NOMO-1 treated with DMSO at 0.1 percent for 48 hours (cell line): ENCODE results near the gene POLDIP2.
A peak's percentile ranks its signal among the peaks of the same experiment; 100 is the strongest.

Experiments used
- DNase-seq: peaks from one replicate; lab custom pipeline; 2025; ENCODE audit not compliant: unreplicated experiment; lab: John Stamatoyannopoulos, UW

The POLDIP2 gene

DNA sequence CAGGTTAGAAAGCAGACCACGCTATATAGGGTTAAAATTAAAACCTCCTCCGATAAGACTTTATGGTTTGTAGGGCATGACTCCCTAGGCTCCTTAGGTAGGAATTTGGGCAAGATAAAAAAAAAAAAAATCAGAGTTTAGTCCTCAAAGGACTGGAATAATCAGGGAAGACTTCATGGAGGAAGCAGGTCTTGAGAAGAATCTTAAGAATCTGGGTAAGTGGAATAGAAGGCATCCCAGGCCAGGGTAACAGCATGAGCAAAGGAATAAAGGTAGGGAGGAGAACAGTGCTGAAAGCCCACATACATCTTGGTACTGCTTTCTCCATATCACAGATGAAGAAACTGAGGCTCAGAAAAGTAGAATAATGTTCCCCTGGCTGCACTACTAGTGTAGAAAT lies 33.2 kb upstream of the POLDIP2 start:
- DNase-seq = no peak

DNA sequence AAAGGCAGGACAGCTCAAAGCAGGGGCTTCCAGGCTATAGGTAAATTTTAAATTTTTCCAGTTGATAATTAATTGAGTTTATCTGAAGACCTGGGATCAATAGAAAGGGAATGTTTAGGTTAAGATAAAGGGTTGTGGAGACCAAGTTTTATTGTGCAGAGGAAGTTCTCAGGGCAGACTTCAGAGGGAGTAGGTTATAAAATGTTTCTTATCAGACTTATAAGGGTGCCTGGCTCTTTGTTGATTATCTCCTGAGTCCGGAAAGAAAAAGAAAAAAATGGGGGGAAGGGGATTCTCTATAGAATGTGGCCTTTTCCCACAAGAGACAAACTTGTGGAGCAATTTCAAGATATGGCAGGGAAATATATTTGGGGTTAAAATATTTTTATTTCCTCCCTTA lies 32.8 kb upstream of the POLDIP2 start:
- DNase-seq = no peak

- DNase-seq = no peak
Observed at GRCh38 chr17:28388106-28388505, 30.8 kb upstream of the POLDIP2 start.

GRCh38 chr17:28386391-28386790 lies 29.1 kb upstream of the POLDIP2 start:
- no peak for DNase-seq

DNA sequence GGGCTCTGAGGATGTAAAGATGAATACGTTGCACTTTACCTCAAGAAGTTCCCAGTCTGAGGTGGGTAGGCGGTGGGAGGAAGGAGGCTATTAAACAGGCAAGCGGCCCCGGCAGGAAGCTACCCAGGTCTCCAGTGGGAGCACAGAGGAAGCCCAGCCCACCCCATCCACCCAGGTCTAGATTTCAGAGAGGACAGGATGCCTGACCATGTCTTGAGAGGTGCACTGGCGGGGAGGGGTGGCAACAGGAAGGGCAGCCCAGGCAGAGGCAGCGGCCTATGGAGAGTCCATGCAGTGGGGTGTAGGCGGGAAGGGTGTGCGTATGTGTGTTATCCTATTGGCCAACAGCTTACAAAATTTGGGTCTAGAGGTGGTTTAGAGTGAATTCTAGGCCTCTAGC lies 28.1 kb upstream of the POLDIP2 start:
- DNase-seq = no peak

- no peak for DNase-seq
Observed at GRCh38 chr17:28385037-28385400, 27.7 kb upstream of the POLDIP2 start.

- peak; percentile 80 for DNase-seq
Observed at GRCh38 chr17:28384281-28385036, 27.1 kb upstream of the POLDIP2 start.

DNA sequence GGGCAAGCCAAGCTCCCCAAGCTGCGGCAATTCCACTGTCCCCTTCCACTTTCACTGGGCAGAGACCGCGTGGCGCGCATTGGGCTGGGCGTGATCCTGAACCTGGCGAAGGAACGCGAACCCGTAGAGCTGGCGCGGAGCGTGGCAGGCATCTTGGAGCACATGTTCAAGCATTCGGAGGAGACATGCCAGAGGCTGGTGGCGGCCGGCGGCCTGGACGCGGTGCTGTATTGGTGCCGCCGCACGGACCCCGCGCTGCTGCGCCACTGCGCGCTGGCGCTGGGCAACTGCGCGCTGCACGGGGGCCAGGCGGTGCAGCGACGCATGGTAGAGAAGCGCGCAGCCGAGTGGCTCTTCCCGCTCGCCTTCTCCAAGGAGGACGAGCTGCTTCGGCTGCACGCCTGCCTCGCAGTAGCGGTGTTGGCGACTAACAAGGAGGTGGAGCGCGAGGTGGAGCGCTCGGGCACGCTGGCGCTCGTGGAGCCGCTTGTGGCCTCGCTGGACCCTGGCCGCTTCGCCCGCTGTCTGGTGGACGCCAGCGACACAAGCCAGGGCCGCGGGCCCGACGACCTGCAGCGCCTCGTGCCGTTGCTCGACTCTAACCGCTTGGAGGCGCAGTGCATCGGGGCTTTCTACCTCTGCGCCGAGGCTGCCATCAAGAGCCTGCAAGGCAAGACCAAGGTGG lies 24.0 kb upstream of the POLDIP2 start:
- no peak for DNase-seq

DNA sequence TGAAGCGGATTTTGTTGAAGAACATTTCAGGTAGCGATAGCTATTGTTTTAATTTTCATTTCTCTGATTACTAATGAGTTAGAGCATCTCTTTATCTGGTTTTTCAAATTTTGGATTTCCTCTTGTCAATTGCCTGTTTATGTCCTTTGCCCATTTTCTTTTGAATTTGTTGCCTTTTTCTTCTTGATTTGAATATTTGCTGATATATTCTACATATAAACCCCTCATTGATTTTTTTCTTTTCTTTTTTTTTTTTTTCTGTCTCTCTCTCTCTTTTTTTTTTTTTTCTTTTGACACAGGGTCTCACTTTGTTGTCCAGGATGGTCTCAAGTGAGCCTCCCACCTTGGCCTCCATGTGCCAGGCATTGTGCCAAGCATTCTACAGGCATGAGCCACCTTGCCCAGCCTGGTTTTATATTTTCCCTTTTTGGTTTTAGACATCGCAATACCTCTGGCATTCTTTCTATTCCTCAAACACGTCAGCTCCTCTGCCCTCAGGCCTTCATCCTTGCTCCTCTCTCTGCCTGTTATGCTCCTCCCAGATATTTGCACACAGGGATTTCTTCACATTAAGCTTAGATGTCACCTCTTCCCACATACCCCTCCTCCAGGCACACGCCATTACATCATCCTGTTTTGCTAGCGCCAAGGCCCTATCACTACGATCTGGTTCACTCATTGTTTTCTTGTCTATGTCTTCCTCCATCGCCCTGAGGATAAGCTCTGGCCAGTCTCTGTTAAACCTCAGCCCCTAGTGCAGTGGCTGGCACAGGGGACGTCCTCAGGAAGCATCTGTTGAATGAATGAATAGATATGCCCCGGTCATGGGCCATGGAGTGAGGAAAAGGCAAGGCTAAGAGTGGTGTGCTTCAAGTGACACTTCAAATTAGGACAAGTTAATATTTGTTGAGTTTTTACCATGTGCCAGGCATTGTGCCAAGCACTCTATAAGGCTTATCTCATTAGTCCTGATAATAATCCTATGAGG lies 22.8 kb upstream of the POLDIP2 start:
- DNase-seq = no peak

- no peak for DNase-seq
Observed at GRCh38 chr17:28372945-28373274, 15.6 kb upstream of the POLDIP2 start.

- no peak for DNase-seq
Observed at GRCh38 chr17:28372203-28372944, 15.0 kb upstream of the POLDIP2 start.

- no peak for DNase-seq
Observed at GRCh38 chr17:28371245-28372202, 14.2 kb upstream of the POLDIP2 start, which contains the start of gene SARM1. TSS of gene SARM1 (plus strand) at chr17:28371694. CDS start at chr17:28372033, 339 bp downstream.

DNA sequence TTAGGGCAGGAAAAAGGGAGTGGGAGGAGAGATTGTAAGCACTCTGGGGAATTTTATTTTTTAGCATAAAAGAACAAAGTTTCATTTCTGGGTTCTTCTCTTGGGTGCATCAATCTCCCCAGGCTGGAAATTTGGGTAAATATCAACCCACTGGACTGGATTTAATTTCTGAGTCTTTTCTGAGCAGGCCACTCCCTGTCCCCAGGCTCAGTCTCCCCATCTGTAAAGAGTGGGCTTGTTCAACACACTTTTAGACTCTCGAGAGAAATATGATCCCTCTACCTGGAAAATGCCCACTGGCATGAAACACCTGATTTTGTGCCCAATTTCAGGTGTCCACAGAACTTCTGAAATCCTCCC lies 13.4 kb upstream of the POLDIP2 start:
- DNase-seq = no peak

GRCh38 chr17:28370035-28370743 lies 12.9 kb upstream of the POLDIP2 start, which contains the start of gene VTN:
TSS of gene VTN (minus strand) at chr17:28370307. CDS start at chr17:28370203, 104 bp downstream.
- DNase-seq = no peak

DNA sequence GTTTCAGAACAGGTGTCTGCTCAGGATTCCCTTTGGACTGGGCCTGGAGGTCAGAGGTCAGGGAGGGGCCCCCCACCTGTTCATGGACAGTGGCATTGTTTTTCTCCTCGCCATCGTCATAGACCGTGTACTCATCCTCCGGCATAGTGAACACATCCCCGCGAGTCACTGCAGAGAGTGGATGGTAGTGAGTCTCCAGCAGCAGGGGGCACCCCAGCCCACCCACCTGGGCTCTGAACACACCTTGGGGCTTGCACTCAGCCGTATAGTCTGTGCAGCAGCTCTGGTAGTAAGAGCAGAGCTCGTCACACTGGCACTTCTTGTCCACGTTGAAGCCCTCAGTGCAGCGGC lies 12.3 kb upstream of the POLDIP2 start:
- no peak for DNase-seq

DNA sequence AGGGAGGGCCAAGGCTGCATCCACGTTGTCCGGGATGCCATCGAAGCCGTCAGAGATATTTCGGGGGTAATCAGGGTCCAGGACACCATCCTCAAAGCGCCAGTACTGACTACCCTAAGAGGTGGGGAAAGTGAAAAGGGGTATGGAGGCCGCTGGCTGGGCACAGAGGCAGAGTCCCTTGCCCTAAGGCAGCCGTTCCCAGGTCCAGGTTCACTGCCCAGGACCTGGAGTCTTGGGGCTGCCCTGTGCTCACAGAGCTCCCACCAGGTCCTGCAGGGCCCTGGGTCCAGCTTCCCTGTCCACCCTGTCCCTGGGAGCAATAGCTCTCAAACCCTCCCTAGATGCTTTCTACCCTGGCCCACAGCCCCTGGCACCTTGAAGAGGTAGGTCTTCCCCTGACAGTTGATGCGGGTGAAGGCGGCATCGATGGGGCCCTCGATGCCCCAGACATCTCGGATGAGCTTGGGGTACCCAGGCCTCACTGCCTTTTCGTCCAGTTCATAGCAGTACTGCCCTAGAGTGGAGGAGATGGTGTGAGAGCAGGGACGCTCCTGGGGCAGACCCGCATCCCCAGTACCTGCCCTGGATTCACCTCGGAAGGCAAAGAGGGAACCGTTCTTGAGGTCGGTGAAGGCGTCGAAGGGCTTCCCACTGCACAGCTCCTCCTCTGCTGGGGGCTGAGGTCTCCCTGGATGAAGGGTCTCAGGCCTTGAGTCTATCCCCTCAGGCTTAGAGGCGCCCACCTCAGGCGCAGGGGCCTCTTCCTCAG lies 11.8 kb upstream of the POLDIP2 start:
- no peak for DNase-seq

DNA sequence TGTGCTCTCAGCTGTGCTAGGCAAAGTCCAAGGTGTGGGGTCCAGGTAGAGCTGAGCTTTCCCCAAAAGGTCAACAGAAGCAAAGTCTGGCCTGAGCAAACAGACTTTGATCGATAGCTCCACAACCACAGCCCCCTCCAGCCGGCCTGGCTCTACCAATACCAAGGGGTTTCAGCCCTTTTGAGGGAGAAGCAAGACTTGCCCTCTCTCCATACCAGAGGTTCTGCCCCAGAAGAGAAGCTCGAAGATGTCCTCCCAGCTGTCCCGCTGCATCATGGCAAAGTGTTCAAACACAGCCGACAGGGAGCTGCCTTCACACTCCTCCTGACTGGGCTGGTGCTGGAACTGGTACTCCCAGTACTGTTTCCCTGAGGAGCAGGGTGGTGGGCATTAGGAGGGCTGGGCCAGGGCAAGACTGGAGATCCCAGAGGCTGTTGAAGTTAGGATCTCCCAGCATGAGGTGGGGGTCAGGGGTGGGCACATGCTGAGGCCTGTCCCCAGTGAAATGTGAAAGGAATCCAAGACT lies 11.0 kb upstream of the POLDIP2 start:
- DNase-seq = no peak

DNA sequence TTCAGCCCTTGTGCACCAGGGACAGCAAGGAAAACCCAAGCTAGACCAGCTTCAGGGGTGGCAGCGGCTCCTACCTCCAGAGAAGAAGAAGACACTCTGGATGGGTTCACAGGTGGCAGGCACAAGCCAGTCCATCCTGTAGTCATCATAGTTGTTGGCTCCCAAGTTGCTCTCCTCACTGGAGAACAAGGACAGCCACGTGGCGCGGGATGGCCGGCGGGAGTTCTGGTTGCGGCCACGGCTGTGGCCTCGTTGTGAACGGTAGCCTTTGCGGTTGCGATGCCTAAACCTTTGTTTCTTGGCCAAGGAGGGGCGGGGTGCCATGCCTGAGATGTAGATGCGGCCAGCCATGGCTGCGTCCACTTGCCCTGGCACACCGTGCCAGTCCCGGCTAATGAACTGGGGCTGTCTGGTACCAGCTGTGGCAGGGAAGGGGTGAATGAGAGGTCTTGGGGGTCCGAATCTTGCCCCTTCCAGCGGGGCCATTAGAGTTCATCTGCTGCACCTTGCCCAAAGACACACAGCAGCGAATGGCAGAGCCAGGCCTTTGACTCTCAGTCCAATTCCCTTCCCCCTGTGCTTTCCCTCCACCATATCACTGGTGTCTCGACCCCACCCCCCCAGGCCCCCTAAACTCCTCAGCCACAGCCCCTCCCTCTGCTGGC lies 10.4 kb upstream of the POLDIP2 start:
- DNase-seq = no peak
